Vagina (tissue), 2 donors: ENCODE results near the gene LIMS1.

Experiments
- CTCF ChIP-seq, 3 experiments: fragments of 450-650 bp in 2 of 3; fragments of 200-600 bp in 1 of 3; sonication (generic) in 1 of 3; IDR thresholded peaks; one replicate each; pipeline ENCODE4 v1.5.1; 2017 to 2019; ENCODE audit warnings: antibody characterized with exemption in 3 of 3, mild to moderate bottlenecking in 2 of 3, moderate library complexity in 2 of 3
- POLR2A ChIP-seq, 2 donors: fragments of 450-650 bp; IDR thresholded peaks; one replicate each; pipeline ENCODE4 v1.6.1; 2017; ENCODE audit warnings: antibody characterized with exemption in 2 of 2, mild to moderate bottlenecking in 2 of 2, moderate library complexity in 2 of 2
- POLR2AphosphoS5 ChIP-seq, 2 donors: sonication (generic); formaldehyde crosslinking; IDR thresholded peaks; one replicate each; pipeline ENCODE4 v1.9.0; 2017; ENCODE audit warnings: antibody characterized with exemption in 2 of 2, mild to moderate bottlenecking in 2 of 2, low read depth in 1 of 2; ENCODE audit not compliant: insufficient read depth in 1 of 2

- TF ChIP-seq POLR2A (IDR thresholded peaks at IDR 0.05), result no peak
- no peak for TF ChIP-seq CTCF (IDR thresholded peaks at IDR 0.05)
- no peak for TF ChIP-seq POLR2AphosphoS5 (IDR thresholded peaks at IDR 0.05; ENCODE audit: insufficient read depth in 1 of 2, low read depth in 1 of 2)
Measured at GRCh38 chr2:108571286-108571685, 37.0 kb downstream of the LIMS1 start.
